ENCODE results near the gene CLEC2D. TPM values are rescaled to one million over a fixed set of nuclear protein-coding genes. Genes with fewer than 3 reads are reported as not detected.

CLEC2D gene
- total RNA-seq, 1 experiment from 2014 or later, result 1.9 TPM

DNA sequence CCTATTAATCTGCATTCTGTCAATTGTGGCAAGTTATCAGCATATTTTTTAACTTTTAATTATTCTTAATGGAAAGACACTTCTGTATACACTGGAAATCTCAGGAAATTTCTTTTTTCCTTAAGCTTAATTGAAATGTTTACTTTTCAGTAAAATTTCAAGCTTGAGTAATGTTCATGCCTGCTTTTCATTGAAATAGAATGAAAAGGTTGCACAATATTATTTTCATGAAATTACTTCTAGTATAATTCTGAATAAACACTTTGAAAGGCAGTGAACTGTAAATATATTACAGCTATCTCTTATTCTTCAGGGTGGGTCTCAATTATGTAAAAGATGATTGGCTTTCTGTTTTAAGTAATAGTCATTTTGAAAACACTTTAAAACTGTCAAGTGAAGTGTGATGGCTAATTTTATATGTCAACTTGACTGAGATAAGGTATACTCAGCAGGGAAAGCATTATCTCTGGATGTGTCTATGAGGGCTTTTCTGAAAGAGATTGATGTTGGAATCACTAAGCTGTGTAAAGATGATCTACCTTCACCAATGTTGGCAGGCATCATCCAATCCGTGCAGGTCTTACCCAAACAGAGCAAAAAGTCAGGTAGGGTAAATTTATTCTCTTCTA, 29.9 kb downstream of the CLEC2D start:
- no peaks in the 10 kb centered on the region for H3K27me3 ChIP-seq (ENCODE audit: insufficient read depth, low read length)
- no peak overlapping the region for H2AFZ ChIP-seq (ENCODE audit: low read depth, low read length, poor library complexity, severe bottlenecking)
- H3K36me3 ChIP-seq (ENCODE audit: control insufficient read depth in 1 of 2, insufficient read depth in 2 of 2, low read length in 2 of 2), result no peaks in the 10 kb centered on the region
- no peaks in the 10 kb centered on the region for H3K9me3 ChIP-seq (ENCODE audit: control insufficient read depth in 1 of 2, insufficient read depth in 1 of 2, low read depth in 1 of 2, low read length in 2 of 2)
- H3K27ac ChIP-seq (ENCODE audit: low read depth, low read length), result no peak overlapping the region
- BruUV-seq (replicated peaks), result no TSS peak
- intact Hi-C loops (cut with micrococcal nuclease), result no loop called here
- no peaks in the 10 kb centered on the region for H3K9me2 ChIP-seq (ENCODE audit: insufficient read depth)
- H3K4me3 ChIP-seq (replicated peaks in 1 of 2; ENCODE audit: low read depth in 1 of 2, low read length in 2 of 2), result no peak overlapping the region
- no peak overlapping the region for H3K9ac ChIP-seq (ENCODE audit: low read length)
- DNase-seq (ENCODE audit: low read depth, low spot score) (no peak), ATAC-seq (no peak)
- H4K20me1 ChIP-seq (ENCODE audit: insufficient read depth), result no peaks in the 10 kb centered on the region
- ChIA-PET CTCF (interaction anchor here (1.8 kb wide), 1 partner anchor 9 kb away, joined by 9 read pairs; no protein-coding TSS in a partner anchor), POLR2A (no interaction called here), RAD21 (ENCODE audit: low non-redundant PET in 1 of 2, low total read pairs in 2 of 2, uncharacterized antibody in 2 of 2, unreplicated experiment in 2 of 2) (interaction anchor here in 1 of 2 experiments (1.2 kb wide), 1 partner anchor 9 kb away, joined by 3 read pairs; no protein-coding TSS in a partner anchor)
- TF ChIP-seq SP1 (IDR thresholded peaks at IDR 0.05; ENCODE audit: low read depth) (no peak), POLR2A (IDR thresholded peaks at IDR 0.05; ENCODE audit: borderline replicate concordance, extremely low read depth, insufficient read depth, insufficient read length) (no peak), EZH2phosphoT487 (IDR thresholded peaks at IDR 0.05; ENCODE audit: borderline replicate concordance) (no peak), FOSL1 (IDR thresholded peaks at IDR 0.05; ENCODE audit: low read depth) (no peak), JUND (IDR thresholded peaks at IDR 0.05) (no peak), TCF7L2 (IDR thresholded peaks at IDR 0.05; ENCODE audit: borderline replicate concordance, extremely low read depth, insufficient read depth, insufficient read length) (no peak), EZH2 (IDR thresholded peaks at IDR 0.05) (no peak), POLR2AphosphoS5 (IDR thresholded peaks at IDR 0.05; ENCODE audit: low read depth, low read length) (no peak), CBX3 (IDR thresholded peaks at IDR 0.05; ENCODE audit: low read depth) (no peak), RAD21 (IDR thresholded peaks at IDR 0.05; ENCODE audit: low read depth) (no peak), SIN3A (IDR thresholded peaks at IDR 0.05; ENCODE audit: low read depth) (no peak), ZNF274 (IDR thresholded peaks at IDR 0.05; ENCODE audit: low read depth, low read length) (no peak), YY1 (IDR thresholded peaks at IDR 0.05; ENCODE audit: extremely low read depth, insufficient replicate concordance, low read depth, low read length) (no peak), ELF1 (IDR thresholded peaks at IDR 0.05; ENCODE audit: borderline replicate concordance, low read depth) (no peak), SRF (IDR thresholded peaks at IDR 0.05; ENCODE audit: low read depth) (no peak), ZFX (IDR thresholded peaks at IDR 0.05) (no peak)
- TF ChIP-seq, protein P1, sequence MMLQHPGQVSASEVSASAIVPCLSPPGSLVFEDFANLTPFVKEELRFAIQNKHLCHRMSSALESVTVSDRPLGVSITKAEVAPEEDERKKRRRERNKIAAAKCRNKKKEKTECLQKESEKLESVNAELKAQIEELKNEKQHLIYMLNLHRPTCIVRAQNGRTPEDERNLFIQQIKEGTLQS (IDR thresholded peaks at IDR 0.05), result no peak
- TF ChIP-seq, protein P2, sequence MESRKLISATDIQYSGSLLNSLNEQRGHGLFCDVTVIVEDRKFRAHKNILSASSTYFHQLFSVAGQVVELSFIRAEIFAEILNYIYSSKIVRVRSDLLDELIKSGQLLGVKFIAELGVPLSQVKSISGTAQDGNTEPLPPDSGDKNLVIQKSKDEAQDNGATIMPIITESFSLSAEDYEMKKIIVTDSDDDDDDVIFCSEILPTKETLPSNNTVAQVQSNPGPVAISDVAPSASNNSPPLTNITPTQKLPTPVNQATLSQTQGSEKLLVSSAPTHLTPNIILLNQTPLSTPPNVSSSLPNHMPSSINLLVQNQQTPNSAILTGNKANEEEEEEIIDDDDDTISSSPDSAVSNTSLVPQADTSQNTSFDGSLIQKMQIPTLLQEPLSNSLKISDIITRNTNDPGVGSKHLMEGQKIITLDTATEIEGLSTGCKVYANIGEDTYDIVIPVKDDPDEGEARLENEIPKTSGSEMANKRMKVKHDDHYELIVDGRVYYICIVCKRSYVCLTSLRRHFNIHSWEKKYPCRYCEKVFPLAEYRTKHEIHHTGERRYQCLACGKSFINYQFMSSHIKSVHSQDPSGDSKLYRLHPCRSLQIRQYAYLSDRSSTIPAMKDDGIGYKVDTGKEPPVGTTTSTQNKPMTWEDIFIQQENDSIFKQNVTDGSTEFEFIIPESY (IDR thresholded peaks at IDR 0.05; ENCODE audit: extremely low read depth, insufficient replicate concordance, low read length), result no peak
- TF ChIP-seq, protein P3, sequence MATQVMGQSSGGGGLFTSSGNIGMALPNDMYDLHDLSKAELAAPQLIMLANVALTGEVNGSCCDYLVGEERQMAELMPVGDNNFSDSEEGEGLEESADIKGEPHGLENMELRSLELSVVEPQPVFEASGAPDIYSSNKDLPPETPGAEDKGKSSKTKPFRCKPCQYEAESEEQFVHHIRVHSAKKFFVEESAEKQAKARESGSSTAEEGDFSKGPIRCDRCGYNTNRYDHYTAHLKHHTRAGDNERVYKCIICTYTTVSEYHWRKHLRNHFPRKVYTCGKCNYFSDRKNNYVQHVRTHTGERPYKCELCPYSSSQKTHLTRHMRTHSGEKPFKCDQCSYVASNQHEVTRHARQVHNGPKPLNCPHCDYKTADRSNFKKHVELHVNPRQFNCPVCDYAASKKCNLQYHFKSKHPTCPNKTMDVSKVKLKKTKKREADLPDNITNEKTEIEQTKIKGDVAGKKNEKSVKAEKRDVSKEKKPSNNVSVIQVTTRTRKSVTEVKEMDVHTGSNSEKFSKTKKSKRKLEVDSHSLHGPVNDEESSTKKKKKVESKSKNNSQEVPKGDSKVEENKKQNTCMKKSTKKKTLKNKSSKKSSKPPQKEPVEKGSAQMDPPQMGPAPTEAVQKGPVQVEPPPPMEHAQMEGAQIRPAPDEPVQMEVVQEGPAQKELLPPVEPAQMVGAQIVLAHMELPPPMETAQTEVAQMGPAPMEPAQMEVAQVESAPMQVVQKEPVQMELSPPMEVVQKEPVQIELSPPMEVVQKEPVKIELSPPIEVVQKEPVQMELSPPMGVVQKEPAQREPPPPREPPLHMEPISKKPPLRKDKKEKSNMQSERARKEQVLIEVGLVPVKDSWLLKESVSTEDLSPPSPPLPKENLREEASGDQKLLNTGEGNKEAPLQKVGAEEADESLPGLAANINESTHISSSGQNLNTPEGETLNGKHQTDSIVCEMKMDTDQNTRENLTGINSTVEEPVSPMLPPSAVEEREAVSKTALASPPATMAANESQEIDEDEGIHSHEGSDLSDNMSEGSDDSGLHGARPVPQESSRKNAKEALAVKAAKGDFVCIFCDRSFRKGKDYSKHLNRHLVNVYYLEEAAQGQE (IDR thresholded peaks at IDR 0.05; ENCODE audit: low read depth), result no peak
- TF ChIP-seq, protein P4, sequence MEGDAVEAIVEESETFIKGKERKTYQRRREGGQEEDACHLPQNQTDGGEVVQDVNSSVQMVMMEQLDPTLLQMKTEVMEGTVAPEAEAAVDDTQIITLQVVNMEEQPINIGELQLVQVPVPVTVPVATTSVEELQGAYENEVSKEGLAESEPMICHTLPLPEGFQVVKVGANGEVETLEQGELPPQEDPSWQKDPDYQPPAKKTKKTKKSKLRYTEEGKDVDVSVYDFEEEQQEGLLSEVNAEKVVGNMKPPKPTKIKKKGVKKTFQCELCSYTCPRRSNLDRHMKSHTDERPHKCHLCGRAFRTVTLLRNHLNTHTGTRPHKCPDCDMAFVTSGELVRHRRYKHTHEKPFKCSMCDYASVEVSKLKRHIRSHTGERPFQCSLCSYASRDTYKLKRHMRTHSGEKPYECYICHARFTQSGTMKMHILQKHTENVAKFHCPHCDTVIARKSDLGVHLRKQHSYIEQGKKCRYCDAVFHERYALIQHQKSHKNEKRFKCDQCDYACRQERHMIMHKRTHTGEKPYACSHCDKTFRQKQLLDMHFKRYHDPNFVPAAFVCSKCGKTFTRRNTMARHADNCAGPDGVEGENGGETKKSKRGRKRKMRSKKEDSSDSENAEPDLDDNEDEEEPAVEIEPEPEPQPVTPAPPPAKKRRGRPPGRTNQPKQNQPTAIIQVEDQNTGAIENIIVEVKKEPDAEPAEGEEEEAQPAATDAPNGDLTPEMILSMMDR (IDR thresholded peaks at IDR 0.05 in 2 of 3, conservative IDR thresholded peaks at IDR 0.05 in 1 of 3; ENCODE audit: borderline replicate concordance in 1 of 3, insufficient read depth in 1 of 3, low read depth in 2 of 3, low read length in 2 of 3), result no peak
- H3K4me1 ChIP-seq (ENCODE audit: control insufficient read depth in 1 of 2, insufficient read depth in 2 of 2, low read length in 2 of 2), result no peaks in the 10 kb centered on the region
- H3K4me2 ChIP-seq (ENCODE audit: low read length), result no peak overlapping the region
- no peaks in the 10 kb centered on the region for H3K79me2 ChIP-seq (ENCODE audit: insufficient read depth, low read length)
